HG03025 (cell line): ENCODE data around the gene PCBP4.

ENCODE experiments used
- ATAC-seq: cut with Tn5 transposase; IDR thresholded peaks from one replicate; pipeline ENCODE4 v1.9.1; 2021; ENCODE audit warnings: mild to moderate bottlenecking, moderate library complexity; ENCODE audit not compliant: unreplicated experiment, low FRiP score

The PCBP4 gene

GRCh38 chr3:51974963-51975851, 8.0 kb upstream of the PCBP4 start, which contains the start of gene ABHD14A:
Gene ABHD14A, plus strand, starts transcription at chr3:51975064. Its CDS starts 72 bp downstream, at chr3:51975136.
- peak; percentile 45 for ATAC-seq

GRCh38 chr3:51974277-51974962, 7.2 kb upstream of the PCBP4 start:
- ATAC-seq: no peak

DNA sequence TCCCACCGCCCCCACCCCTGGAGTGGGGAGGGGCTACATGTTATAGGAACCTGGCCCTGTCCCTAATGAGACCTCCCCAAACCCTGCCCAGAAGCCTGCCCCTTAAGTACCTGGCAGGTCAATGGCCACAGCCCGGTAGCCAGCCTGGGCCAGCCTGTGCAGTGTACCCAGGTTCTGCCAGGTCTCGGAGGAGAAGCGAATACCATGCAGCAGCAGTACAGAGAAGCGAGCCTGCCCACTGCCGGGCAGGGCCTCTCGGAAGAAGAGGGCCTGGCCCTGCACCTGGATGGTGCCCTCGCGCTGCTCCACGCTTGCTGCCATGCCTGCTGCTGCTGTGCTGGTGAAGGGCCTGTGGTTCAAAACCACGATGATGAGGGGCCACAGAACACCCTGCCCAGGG, 4.1 kb upstream of the PCBP4 start:
- ATAC-seq: no peak

GRCh38 chr3:51970606-51971300, 3.5 kb upstream of the PCBP4 start:
- ATAC-seq: no peak

GRCh38 chr3:51969841-51970240, 2.6 kb upstream of the PCBP4 start:
- no peak for ATAC-seq

- ATAC-seq: no peak
Measured at GRCh38 chr3:51968883-51969678, 1.8 kb upstream of the PCBP4 start.

GRCh38 chr3:51968170-51968775, 1.0 kb upstream of the PCBP4 start:
- no peak for ATAC-seq

DNA sequence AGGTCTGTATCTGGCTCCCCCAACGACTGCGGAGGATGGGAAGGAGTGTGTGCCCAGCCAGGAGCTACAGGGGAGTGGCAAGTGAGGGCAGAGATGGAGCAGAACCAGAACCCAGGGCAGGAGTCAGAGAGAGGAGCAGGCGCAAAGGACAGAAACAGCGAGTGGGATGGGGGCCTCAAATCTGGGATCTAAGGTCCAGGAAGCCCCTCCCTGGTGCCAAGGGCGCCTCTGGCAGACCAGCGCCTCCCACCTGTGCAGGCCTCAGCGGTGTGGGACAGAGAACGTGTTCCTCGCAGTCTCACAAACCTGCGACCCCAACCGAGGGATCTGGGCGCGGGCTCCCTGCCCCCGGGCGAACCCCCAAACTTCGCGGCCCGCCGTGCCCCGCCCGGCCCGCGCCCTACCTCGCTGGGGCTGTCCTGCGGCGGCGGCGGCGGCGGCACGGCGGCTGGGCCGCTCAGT, 301 bp downstream of the PCBP4 start:
- no peak for ATAC-seq

DNA sequence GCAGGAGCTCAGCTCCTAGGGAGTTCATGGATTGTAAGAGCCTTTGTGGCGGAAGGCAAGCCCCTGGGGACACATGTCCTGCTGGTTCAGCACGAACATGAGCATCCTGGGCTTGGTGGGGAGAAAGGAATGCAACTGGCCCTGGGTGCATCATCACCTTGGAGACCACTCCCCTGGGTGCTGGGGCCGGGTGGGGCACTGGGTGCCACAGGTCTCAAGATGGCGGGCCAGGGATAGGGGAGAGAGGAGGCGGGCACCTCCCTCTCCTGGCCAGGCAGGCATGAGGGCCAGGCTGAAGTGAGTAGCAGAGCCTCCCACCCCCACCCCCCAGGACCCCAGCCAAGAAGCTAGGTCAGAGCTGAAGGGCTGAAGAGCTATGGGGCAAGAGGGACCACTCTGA, 768 bp downstream of the PCBP4 start:
- ATAC-seq: no peak

- ATAC-seq: no peak
Measured at GRCh38 chr3:51966016-51966415, 1.2 kb downstream of the PCBP4 start.

GRCh38 chr3:51964521-51964920, 2.7 kb downstream of the PCBP4 start:
- ATAC-seq: no peak

DNA sequence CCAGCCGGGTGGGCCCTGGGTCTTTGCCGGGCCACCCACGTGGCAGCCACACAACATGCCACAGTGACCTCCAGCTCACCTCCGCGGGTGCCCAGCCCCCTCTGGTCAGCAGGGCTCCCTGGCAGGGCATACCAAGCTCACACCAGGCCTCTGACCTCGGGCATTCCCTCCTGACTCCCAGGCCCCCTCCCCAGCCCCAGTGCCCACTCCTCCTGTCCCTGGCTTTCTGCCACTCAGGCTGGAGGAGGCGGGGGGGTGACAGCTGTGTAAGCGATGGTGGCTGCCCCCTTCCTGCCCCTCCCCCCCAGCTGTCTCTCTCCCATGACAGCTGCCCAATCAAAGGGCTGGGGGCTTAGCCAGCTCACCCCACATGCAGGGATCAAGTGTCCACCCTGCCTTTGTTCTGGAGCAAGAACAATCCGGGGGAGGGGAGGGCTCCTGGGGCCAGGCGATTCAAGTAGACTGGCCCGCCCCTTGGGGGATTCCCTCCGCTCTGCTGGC, 3.3 kb downstream of the PCBP4 start:
- ATAC-seq: no peak

GRCh38 chr3:51962854-51963530, 4.3 kb downstream of the PCBP4 start:
- ATAC-seq: no peak

DNA sequence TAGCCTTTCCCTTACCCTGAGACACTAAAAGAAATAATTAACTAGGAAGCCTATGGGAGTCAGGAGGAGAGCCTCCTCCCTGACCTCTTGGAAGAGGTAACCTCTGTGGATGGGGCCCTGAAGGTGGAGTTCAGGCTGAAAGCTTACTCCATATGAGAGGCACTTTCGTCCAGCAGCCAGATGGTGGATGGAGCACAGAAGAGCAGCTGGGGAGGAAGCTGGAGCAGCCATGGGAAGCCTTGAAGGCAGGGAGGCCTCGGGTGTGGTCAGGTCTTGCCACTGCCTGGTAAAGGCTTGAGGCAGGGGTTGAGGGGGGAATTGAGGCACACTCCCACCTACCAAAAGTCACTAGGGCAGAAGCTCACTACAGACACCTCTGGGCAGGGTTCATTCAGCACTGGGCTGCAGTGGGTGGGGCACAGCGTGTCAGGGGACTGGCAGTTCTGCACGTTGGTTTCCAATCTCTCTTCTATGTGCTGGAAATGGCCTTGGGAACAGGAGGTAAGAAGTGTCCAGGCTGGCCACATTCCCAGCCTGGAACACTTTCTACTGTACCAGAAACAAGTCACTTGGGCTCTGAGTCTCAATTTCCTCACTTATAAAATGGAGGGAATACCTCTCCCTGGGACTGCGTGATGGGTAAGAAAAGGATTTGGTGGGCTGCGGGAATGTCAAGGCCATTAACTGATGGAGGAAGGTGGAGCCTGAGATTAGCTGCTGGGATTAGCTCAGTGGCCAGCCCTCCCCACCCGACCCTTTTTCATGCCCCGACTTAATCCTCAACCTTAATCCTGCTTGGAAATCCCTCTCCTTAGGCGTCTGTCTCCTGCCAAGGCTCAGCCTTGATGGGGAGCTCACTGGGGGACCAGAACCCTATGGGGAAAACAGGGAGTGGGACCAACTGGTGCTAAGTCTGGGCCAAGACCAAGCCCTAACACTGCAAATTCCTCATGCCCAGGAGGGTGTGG, 5.4 kb downstream of the PCBP4 start:
- ATAC-seq: no peak

GRCh38 chr3:51961011-51961410, 6.2 kb downstream of the PCBP4 start:
- ATAC-seq: no peak

DNA sequence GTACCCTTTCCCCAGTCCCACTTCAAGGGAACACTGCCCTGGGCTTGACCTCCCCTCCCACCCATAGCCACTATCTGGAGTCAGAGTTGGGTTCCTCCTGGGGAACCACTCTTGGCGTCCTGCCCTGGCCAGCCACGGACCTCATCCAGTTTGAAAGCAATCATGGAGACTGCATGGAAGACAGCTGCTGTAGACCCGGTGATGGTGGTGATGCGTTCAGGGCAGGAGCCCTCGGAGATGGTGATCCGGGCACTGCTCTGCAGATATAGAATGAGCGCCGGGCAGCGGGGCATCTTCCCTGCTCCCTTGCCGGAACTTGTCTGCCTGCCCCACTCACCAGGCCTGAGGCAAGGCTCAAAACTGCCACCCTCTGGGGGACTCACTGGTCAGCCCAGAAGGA, 6.9 kb downstream of the PCBP4 start:
- ATAC-seq: no peak

- no peak for ATAC-seq
Measured at GRCh38 chr3:51959651-51960050, 7.6 kb downstream of the PCBP4 start.
